Measurements from ENCODE around the gene TRAPPC3.
A peak's percentile ranks its signal among the peaks of the same experiment; 100 is the strongest.

The TRAPPC3 gene

GRCh38 chr1:36097693-36098585 is 51.3 kb downstream of the TRAPPC3 start:
- no peak for DNase-seq

GRCh38 chr1:36096500-36097432 is 52.5 kb downstream of the TRAPPC3 start:
- DNase-seq, result no peak

- DNase-seq, result no peak
Observed at GRCh38 chr1:36095760-36096405, 53.4 kb downstream of the TRAPPC3 start.

GRCh38 chr1:36094621-36095061 is 54.6 kb downstream of the TRAPPC3 start:
- DNase-seq, result no peak

- no peak for DNase-seq
Observed at GRCh38 chr1:36093929-36094328, 55.4 kb downstream of the TRAPPC3 start.

- no peak for DNase-seq
Observed at GRCh38 chr1:36093226-36093625, 56.1 kb downstream of the TRAPPC3 start.

GRCh38 chr1:36092798-36093185 is 56.5 kb downstream of the TRAPPC3 start:
- no peak for DNase-seq

GRCh38 chr1:36092166-36092797 is 57.0 kb downstream of the TRAPPC3 start:
- no peak for DNase-seq

- DNase-seq, result no peak
Observed at GRCh38 chr1:36091698-36092097, 57.6 kb downstream of the TRAPPC3 start.

GRCh38 chr1:36091141-36091540 is 58.1 kb downstream of the TRAPPC3 start:
- no peak for DNase-seq

- DNase-seq, result no peak
Observed at GRCh38 chr1:36089393-36090121, 59.7 kb downstream of the TRAPPC3 start.

GRCh38 chr1:36088577-36089392 is 60.5 kb downstream of the TRAPPC3 start, which contains the start of gene ADPRS:
TSS of gene ADPRS (plus strand) at chr1:36088892. CDS start at chr1:36088905, 13 bp downstream.
- DNase-seq, result peak; percentile 84

GRCh38 chr1:36088265-36088576 is 61.1 kb downstream of the TRAPPC3 start:
- DNase-seq, result no peak

GRCh38 chr1:36087233-36088123 is 61.8 kb downstream of the TRAPPC3 start:
- DNase-seq, result no peak

Data from activated CD4-positive, alpha-beta T cell treated with anti-CD3 and anti-CD28 coated beads for 1 hour (primary cell).